A673 (cell line): ENCODE measurements around the gene SPIRE1. TPM values are rescaled to one million over a fixed set of nuclear protein-coding genes. Genes with fewer than 3 reads are reported as not detected.

Source experiments
- BruUV-seq: library from RNA; stranded (reverse); fragments of 400-500 nt; replicated peaks from 2 replicates; lab custom pipeline; 2021; lab: Mats Ljungman, UMichigan
- CTCF ChIA-PET: fragments of 300-600 bp; sonication (Branson Sonifier 250); formaldehyde crosslinking; loops from one replicate; lab custom pipeline; 2022; ENCODE audit warnings: antibody characterized with exemption; lab: Charles Lee
- POLR2A ChIA-PET: fragments of 300-600 bp; sonication (Branson Sonifier 250); formaldehyde crosslinking; loops from one replicate; lab custom pipeline; 2022; ENCODE audit warnings: antibody characterized with exemption; ENCODE audit not compliant: low non-redundant PET; lab: Charles Lee
- DNase-seq: peaks from one replicate; pipeline ENCODE4 v3.0.0-alpha.2; 2015; ENCODE audit warnings: low spot score
- H3K27ac ChIP-seq: fragments of 200-600 bp; sonication (generic); 2 replicates; pipeline ENCODE4 v1.5.1; 2016; ENCODE audit warnings: mixed run types, low read depth, mild to moderate bottlenecking, mixed read lengths, antibody characterized with exemption, low read length; ENCODE audit not compliant: poor library complexity, severe bottlenecking
- H3K27me3 ChIP-seq: fragments of 200-600 bp; sonication (generic); replicated peaks from 2 replicates; pipeline ENCODE4 v1.6.1; 2017; ENCODE audit warnings: mixed run types, low read depth, mild to moderate bottlenecking, mixed read lengths, antibody characterized with exemption, low read length; ENCODE audit not compliant: insufficient read depth, poor library complexity
- H3K36me3 ChIP-seq: fragments of 200-600 bp; sonication (generic); 2 replicates; pipeline ENCODE4 v1.6.1; 2016; ENCODE audit warnings: mixed run types, mild to moderate bottlenecking, mixed read lengths, antibody characterized with exemption, low read length; ENCODE audit not compliant: insufficient read depth, poor library complexity, severe bottlenecking
- H3K4me1 ChIP-seq: fragments of 200-600 bp; sonication (generic); 2 replicates; pipeline ENCODE4 v1.6.1; 2017; ENCODE audit warnings: mixed run types, mild to moderate bottlenecking, mixed read lengths, antibody characterized with exemption, low read length; ENCODE audit not compliant: insufficient read depth, poor library complexity, severe bottlenecking
- H3K4me3 ChIP-seq: fragments of 200-600 bp; sonication (generic); 2 replicates; pipeline ENCODE4 v1.5.1; 2016; ENCODE audit warnings: low read depth, mixed run types, mild to moderate bottlenecking, mixed read lengths, low read length; ENCODE audit not compliant: poor library complexity, severe bottlenecking
- H3K9me3 ChIP-seq: fragments of 200-600 bp; sonication (generic); 2 replicates; pipeline ENCODE4 v1.6.1; 2016; ENCODE audit warnings: mixed run types, low read depth, mild to moderate bottlenecking, mixed read lengths, antibody characterized with exemption, low read length; ENCODE audit not compliant: poor library complexity, severe bottlenecking
- EZH2 ChIP-seq: fragments of 200-600 bp; sonication (generic); IDR thresholded peaks from 2 replicates; pipeline ENCODE4 v1.6.1; 2017; ENCODE audit warnings: borderline replicate concordance, low read depth, mild to moderate bottlenecking, mixed read lengths, antibody characterized with exemption, low read length; ENCODE audit not compliant: poor library complexity, severe bottlenecking
- intact Hi-C: fragments of 100-400 bp; cut with micrococcal nuclease; formaldehyde crosslinking; loops from one replicate; pipeline ENCODE4 v1.10.0; 2022; ENCODE audit not compliant: unreplicated experiment
- total RNA-seq: library from RNA; stranded (reverse); gene quantifications from 2 replicates; pipeline ENCODE4 v1.2.3, GENCODE V29; 2021
- TF ChIP-seq, protein P1 (sequence below): fragments of 300-800, 200-600 bp; sonication (generic); conservative IDR thresholded peaks from 2 replicates; pipeline ENCODE4 v1.5.1; 2017; ENCODE audit warnings: low read depth, mild to moderate bottlenecking, antibody characterized with exemption, low read length, moderate library complexity, mixed read lengths

SPIRE1 gene
- total RNA-seq, 1 experiment from 2014 or later, result 18.1 TPM

DNA sequence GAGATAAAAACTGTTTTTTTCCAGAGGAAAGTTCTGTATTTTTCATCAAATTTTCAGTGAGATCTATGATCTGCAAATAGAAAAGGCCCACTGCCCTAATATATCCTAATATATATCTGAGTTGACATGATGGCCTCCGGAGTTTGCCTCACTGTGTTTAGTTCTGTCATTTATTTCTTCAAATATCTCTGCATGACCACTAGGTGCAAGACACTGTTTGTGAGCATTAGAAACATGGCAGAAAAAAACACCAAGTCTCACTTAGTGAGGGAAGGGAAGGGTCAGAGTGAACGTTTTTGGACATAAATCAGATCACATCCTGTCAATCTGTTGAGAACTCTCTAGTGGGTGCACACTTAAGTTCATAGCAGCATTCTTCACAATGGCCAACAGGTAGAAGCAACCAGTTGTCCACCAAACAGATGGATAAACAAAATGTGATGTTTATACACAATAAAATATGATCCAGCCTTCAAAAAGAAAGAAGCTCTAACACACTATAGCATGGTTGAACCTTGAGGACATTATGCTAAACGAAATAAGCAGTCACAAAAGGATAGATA lies 53.4 kb downstream of the SPIRE1 start:
- no peak for DNase-seq
- intact Hi-C loops, result loop anchor here (5.0 kb wide), 1 partner anchor 48 kb away; no protein-coding TSS in a partner anchor
- Histone ChIP-seq H3K27ac (no peak overlapping the region), H3K9me3 (no peaks in the 10 kb centered on the region), H3K36me3 (no peaks in the 10 kb centered on the region), H3K4me3 (no peak overlapping the region), H3K27me3 (no peaks in the 10 kb centered on the region), H3K4me1 (peaks cover 9% of the 10 kb centered on the region)
- TF ChIP-seq EZH2, result no peak
- TF ChIP-seq, protein P1, sequence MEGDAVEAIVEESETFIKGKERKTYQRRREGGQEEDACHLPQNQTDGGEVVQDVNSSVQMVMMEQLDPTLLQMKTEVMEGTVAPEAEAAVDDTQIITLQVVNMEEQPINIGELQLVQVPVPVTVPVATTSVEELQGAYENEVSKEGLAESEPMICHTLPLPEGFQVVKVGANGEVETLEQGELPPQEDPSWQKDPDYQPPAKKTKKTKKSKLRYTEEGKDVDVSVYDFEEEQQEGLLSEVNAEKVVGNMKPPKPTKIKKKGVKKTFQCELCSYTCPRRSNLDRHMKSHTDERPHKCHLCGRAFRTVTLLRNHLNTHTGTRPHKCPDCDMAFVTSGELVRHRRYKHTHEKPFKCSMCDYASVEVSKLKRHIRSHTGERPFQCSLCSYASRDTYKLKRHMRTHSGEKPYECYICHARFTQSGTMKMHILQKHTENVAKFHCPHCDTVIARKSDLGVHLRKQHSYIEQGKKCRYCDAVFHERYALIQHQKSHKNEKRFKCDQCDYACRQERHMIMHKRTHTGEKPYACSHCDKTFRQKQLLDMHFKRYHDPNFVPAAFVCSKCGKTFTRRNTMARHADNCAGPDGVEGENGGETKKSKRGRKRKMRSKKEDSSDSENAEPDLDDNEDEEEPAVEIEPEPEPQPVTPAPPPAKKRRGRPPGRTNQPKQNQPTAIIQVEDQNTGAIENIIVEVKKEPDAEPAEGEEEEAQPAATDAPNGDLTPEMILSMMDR, result peak; percentile 30; the same call in 1 of the 2 replicates
- BruUV-seq, result no TSS peak
- POLR2A ChIA-PET, result no interaction called here
- CTCF ChIA-PET, result no interaction called here

DNA sequence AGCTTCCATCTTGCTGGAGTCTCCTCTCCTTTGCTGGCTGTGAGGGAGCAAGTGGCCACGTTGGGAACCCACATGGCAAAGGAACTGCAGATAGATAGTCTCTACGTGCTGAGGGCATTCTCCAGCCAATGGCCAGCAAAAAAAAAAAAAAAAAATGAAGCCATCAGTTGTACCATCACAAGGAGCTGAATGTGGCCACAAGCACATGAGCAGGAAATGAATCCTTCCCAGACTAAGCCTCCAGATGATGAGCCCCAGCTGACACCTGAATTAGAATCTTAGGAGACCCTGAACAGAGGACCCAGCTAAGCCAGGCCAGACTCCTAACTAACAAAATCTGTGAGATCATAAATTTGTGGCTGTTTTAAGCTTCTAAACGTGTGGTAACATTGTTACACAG lies 57.9 kb downstream of the SPIRE1 start:
- Histone ChIP-seq H3K4me3 (no peak overlapping the region), H3K9me3 (no peaks in the 10 kb centered on the region), H3K4me1 (no peaks in the 10 kb centered on the region), H3K27ac (no peak overlapping the region), H3K36me3 (no peaks in the 10 kb centered on the region), H3K27me3 (no peaks in the 10 kb centered on the region)
- BruUV-seq, result no TSS peak
- DNase-seq, result no peak
- CTCF ChIA-PET, result no interaction called here
- intact Hi-C loops, result loop anchor here (5.0 kb wide), 1 partner anchor 52 kb away; no protein-coding TSS in a partner anchor
- TF ChIP-seq EZH2, result no peak
- POLR2A ChIA-PET, result no interaction called here

DNA sequence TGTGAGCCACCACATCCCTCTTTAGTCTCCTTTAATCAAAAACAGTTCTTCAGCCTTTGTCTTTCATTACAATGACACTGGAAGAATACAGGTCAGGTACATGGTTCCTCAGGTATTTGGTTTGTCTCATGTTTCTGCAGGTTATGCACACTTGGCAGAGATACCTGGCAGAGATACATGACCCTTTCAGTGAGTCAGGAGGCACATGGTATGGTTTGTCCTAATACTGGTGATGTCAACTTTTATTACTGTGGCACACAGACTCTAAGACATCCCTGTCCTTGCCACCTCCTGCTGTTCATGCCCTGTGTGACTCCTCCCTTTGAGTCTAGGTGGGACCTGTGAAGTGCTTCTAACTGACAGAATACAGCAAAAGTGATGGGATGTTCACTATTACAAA lies 58.4 kb downstream of the SPIRE1 start:
- no peak for TF ChIP-seq EZH2
- TF ChIP-seq, protein P1, result no peak
- no peaks in the 10 kb centered on the region for H3K27me3 ChIP-seq
- H3K9me3 ChIP-seq, result no peaks in the 10 kb centered on the region
- ChIA-PET CTCF (no interaction called here), POLR2A (no interaction called here)
- no peaks in the 10 kb centered on the region for H3K36me3 ChIP-seq
- no TSS peak for BruUV-seq
- no peak overlapping the region for H3K4me3 ChIP-seq
- DNase-seq, result no peak
- intact Hi-C loops, result no loop called here
- no peaks in the 10 kb centered on the region for H3K4me1 ChIP-seq
- H3K27ac ChIP-seq, result no peak overlapping the region
